Neural cell (in vitro differentiated cells): ENCODE data around the gene GCC1.

Experiments used
- SMC3 ChIP-seq: fragments of 450-650 bp; conservative IDR thresholded peaks from 2 replicates; pipeline ENCODE4 v1.6.1; 2014; ENCODE audit warnings: antibody characterized with exemption, mild to moderate bottlenecking, moderate library complexity; ENCODE audit not compliant: poor library complexity
- TF ChIP-seq, protein P1 (sequence below): fragments of 450-650 bp; IDR thresholded peaks from 2 replicates; pipeline ENCODE4 v1.5.1; 2014; ENCODE audit warnings: antibody characterized with exemption, mild to moderate bottlenecking, moderate library complexity; ENCODE audit not compliant: poor library complexity, severe bottlenecking

DNA sequence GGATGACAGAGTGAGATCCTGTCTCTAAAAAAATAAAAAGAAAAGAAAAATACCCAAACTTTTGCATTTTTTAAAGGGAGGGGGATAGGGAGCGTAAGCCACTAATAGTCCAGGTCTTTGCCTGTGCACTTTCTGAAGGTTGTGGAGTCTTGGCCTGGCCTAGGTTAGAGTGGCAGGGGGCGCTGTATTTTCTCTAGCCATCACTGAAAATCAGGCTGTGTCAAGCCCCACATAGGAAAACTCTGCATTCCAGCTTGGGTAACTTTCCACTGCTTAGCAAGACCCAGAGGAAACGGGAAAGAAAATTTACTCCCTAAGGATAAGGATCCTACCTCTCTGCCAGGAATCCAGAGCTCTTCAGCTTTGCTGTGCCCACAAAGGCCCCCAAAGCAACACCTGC lies 43.0 kb upstream of the GCC1 start:
- TF ChIP-seq SMC3: no peak
- TF ChIP-seq, protein P1, sequence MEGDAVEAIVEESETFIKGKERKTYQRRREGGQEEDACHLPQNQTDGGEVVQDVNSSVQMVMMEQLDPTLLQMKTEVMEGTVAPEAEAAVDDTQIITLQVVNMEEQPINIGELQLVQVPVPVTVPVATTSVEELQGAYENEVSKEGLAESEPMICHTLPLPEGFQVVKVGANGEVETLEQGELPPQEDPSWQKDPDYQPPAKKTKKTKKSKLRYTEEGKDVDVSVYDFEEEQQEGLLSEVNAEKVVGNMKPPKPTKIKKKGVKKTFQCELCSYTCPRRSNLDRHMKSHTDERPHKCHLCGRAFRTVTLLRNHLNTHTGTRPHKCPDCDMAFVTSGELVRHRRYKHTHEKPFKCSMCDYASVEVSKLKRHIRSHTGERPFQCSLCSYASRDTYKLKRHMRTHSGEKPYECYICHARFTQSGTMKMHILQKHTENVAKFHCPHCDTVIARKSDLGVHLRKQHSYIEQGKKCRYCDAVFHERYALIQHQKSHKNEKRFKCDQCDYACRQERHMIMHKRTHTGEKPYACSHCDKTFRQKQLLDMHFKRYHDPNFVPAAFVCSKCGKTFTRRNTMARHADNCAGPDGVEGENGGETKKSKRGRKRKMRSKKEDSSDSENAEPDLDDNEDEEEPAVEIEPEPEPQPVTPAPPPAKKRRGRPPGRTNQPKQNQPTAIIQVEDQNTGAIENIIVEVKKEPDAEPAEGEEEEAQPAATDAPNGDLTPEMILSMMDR: no peak
